Activated T-cell treated with anti-CD3 and anti-CD28 coated beads, Interleukin-2, amount 50 U/mL, for 24 hours (primary cell): ENCODE data around the gene FIZ1.

Experiments used
- DNase-seq: peaks from one replicate; pipeline ENCODE4 v3.0.0-alpha.2; 2020
- H3K27ac Mint-ChIP-seq: 2 replicates; pipeline ENCODE4 v1.8.0; 2020; ENCODE audit warnings: mild to moderate bottlenecking, mixed read lengths
- H3K27me3 Mint-ChIP-seq: 2 replicates; pipeline ENCODE4 v1.8.0; 2020; ENCODE audit warnings: mixed read lengths
- H3K36me3 Mint-ChIP-seq: 2 replicates; pipeline ENCODE4 v1.8.0; 2020; ENCODE audit warnings: low read depth, mixed read lengths
- H3K4me1 Mint-ChIP-seq: 2 replicates; pipeline ENCODE4 v1.8.0; 2020; ENCODE audit warnings: low read depth, mixed read lengths
- H3K4me3 Mint-ChIP-seq: 2 replicates; pipeline ENCODE4 v1.8.0; 2020; ENCODE audit warnings: mild to moderate bottlenecking, moderate library complexity, mixed read lengths
- H3K9me3 Mint-ChIP-seq: 2 replicates; pipeline ENCODE4 v1.8.0; 2020; ENCODE audit warnings: mixed read lengths

FIZ1 gene

GRCh38 chr19:55543567-55543966 lies 55.8 kb downstream of the FIZ1 start:
- no peak overlapping the region for H3K27ac Mint-ChIP-seq
- no peak overlapping the region for H3K4me3 Mint-ChIP-seq
- H3K27me3 Mint-ChIP-seq, result peaks cover 28% of the 10 kb centered on the region
- no peaks in the 10 kb centered on the region for H3K36me3 Mint-ChIP-seq
- peaks cover 1% of the 10 kb centered on the region for H3K4me1 Mint-ChIP-seq
- no peaks in the 10 kb centered on the region for H3K9me3 Mint-ChIP-seq
- DNase-seq, result no peak

- no peak overlapping the region for H3K27ac Mint-ChIP-seq
Measured at GRCh38 chr19:55542292-55542855, 56.9 kb downstream of the FIZ1 start.

More at GRCh38 chr19:55542292-55542855, 56.9 kb downstream of the FIZ1 start:
- H3K27me3 Mint-ChIP-seq, result peaks cover 20% of the 10 kb centered on the region
- no peaks in the 10 kb centered on the region for H3K36me3 Mint-ChIP-seq
- H3K4me1 Mint-ChIP-seq, result peaks cover under 1% of the 10 kb centered on the region
- DNase-seq, result no peak
- H3K9me3 Mint-ChIP-seq, result no peaks in the 10 kb centered on the region
- no peak overlapping the region for H3K4me3 Mint-ChIP-seq
